Esophagus muscularis mucosa (tissue), 4 donors: Measurements from ENCODE around the gene STK39. TPM values are rescaled to one million over a fixed set of nuclear protein-coding genes. Genes with fewer than 3 reads are reported as not detected.

Experiments used
- DNase-seq: peaks from one replicate; pipeline ENCODE4 v3.0.0-alpha.2; 2017; ENCODE audit errors: extremely low spot score
- H3K27ac ChIP-seq, 4 donors: fragments of 200-600 bp; sonication (generic); replicated peaks in 1 of 4; 1 replicate in 3 of 4; 2 replicates in 1 of 4; pipeline ENCODE4 v1.5.1; 2016 to 2019; ENCODE audit warnings: mild to moderate bottlenecking in 1 of 4
- H3K27me3 ChIP-seq, 4 donors: fragments of 200-600 bp; sonication (generic); one replicate each; pipeline versions ENCODE4 v1.5.1 to v1.6.0; 2016 to 2019
- H3K36me3 ChIP-seq, 4 donors: fragments of 200-600 bp; sonication (generic); one replicate each; pipeline ENCODE4 v1.5.1; 2016 to 2019
- H3K4me1 ChIP-seq, 4 donors: fragments of 200-600 bp; sonication (generic); one replicate each; pipeline ENCODE4 v1.5.1; 2016 to 2019
- H3K4me3 ChIP-seq, 4 donors: fragments of 200-600 bp; sonication (generic); 1 replicate in 2 of 4; 2 replicates in 2 of 4; pipeline ENCODE4 v1.5.1; 2016 to 2019; ENCODE audit warnings: mild to moderate bottlenecking in 4 of 4, moderate library complexity in 1 of 4
- H3K9me3 ChIP-seq, 4 donors: fragments of 200-600 bp; sonication (generic); 1 replicate in 3 of 4; 2 replicates in 1 of 4; pipeline ENCODE4 v1.5.1; 2016 to 2019
- CTCF ChIP-seq, 3 experiments: fragments of 200-600 bp in 2 of 3; fragments of 450-650 bp in 1 of 3; sonication (generic) in 2 of 3; IDR thresholded peaks; one replicate each; pipeline ENCODE4 v1.5.1; 2017 to 2019; ENCODE audit warnings: antibody characterized with exemption in 3 of 3, mild to moderate bottlenecking in 2 of 3, moderate library complexity in 1 of 3
- EP300 ChIP-seq: sonication (generic); formaldehyde crosslinking; IDR thresholded peaks from one replicate; pipeline ENCODE4 v1.6.1; 2017; ENCODE audit warnings: antibody characterized with exemption
- POLR2A ChIP-seq: fragments of 450-650 bp; IDR thresholded peaks from one replicate; pipeline ENCODE4 v1.6.1; 2017; ENCODE audit warnings: antibody characterized with exemption, moderate library complexity, mild to moderate bottlenecking, low read depth
- POLR2AphosphoS5 ChIP-seq, 2 donors: sonication (generic); formaldehyde crosslinking; IDR thresholded peaks; one replicate each; pipeline ENCODE4 v1.6.1; 2017; ENCODE audit warnings: antibody characterized with exemption in 2 of 2
- WGBS: methylation state at CpG from one replicate; pipeline ENCODE4 v1.1.5; 2018; 5-methylcytosine and 5-hydroxymethylcytosine counted together
- intact Hi-C: fragments of 100-400 bp; cut with DNase I; formaldehyde crosslinking; loops from one replicate; pipeline ENCODE4 v1.15.1; 2023
- total RNA-seq, 4 donors: library from RNA; depleted of rRNA; stranded (reverse); fragments of >200 nt; gene quantifications; one replicate each; pipeline versions ENCODE4 v1.1.0 to v1.2.1, GENCODE V29; 2016

STK39 gene
- total RNA-seq, 4 donors from 2014 or later = 32.5 to 49.1 (median 41.5) TPM

- intact Hi-C loops = no loop called here
- Histone ChIP-seq H3K36me3 (peaks cover 0 to 3% (median 1%) of the 10 kb centered on the region in 4 donors), H3K4me1 (peaks cover 25 to 67% (median 39%) of the 10 kb centered on the region in 4 donors), H3K27me3 (no peaks in the 10 kb centered on the region), H3K4me3 (no peak overlapping the region), H3K9me3 (no peaks in the 10 kb centered on the region), H3K27ac (no peak overlapping the region)
- no peak for TF ChIP-seq POLR2AphosphoS5 (IDR thresholded peaks at IDR 0.05)
- TF ChIP-seq CTCF (IDR thresholded peaks at IDR 0.05) = no peak
- no peak for TF ChIP-seq POLR2A
- no peak for TF ChIP-seq EP300
- no peak for DNase-seq
- WGBS = 73% methylated on average over 4 of the region's 4 CpGs
Measured at GRCh38 chr2:168184681-168185513, 62.5 kb downstream of the STK39 start.

GRCh38 chr2:168183308-168183997 is 63.9 kb downstream of the STK39 start:
- DNase-seq = no peak
- 97% methylated on average over 4 of the region's 4 CpGs for WGBS
- no peak overlapping the region for H3K4me3 ChIP-seq
- no peak overlapping the region for H3K27ac ChIP-seq
- H3K36me3 ChIP-seq = peaks cover 0 to 3% (median 1%) of the 10 kb centered on the region in 4 donors
- H3K4me1 ChIP-seq = peaks cover 25 to 72% (median 49%) of the 10 kb centered on the region in 4 donors
- no peaks in the 10 kb centered on the region for H3K9me3 ChIP-seq
- intact Hi-C loops = no loop called here
- TF ChIP-seq CTCF (IDR thresholded peaks at IDR 0.05) (no peak), EP300 (no peak), POLR2AphosphoS5 (IDR thresholded peaks at IDR 0.05) (no peak)
- H3K27me3 ChIP-seq = no peaks in the 10 kb centered on the region

- TF ChIP-seq CTCF (IDR thresholded peaks at IDR 0.05) = no peak
- no peak for TF ChIP-seq POLR2AphosphoS5 (IDR thresholded peaks at IDR 0.05)
- TF ChIP-seq EP300 = no peak
- TF ChIP-seq POLR2A = no peak
- 95% methylated on average over 5 of the region's 5 CpGs for WGBS
Measured at GRCh38 chr2:168182550-168183249, 64.7 kb downstream of the STK39 start.

GRCh38 chr2:168181825-168182224 is 65.6 kb downstream of the STK39 start:
- Histone ChIP-seq H3K4me3 (no peak overlapping the region), H3K27me3 (no peaks in the 10 kb centered on the region), H3K36me3 (peaks cover 0 to 3% (median 1%) of the 10 kb centered on the region in 4 donors), H3K4me1 (peaks cover 20 to 74% (median 56%) of the 10 kb centered on the region in 4 donors), H3K9me3 (no peaks in the 10 kb centered on the region), H3K27ac (no peak overlapping the region)
- DNase-seq = no peak
- intact Hi-C loops = no loop called here
- 68% methylated on average over 4 of the region's 4 CpGs for WGBS
- TF ChIP-seq EP300 (no peak), POLR2A (no peak), CTCF (IDR thresholded peaks at IDR 0.05) (no peak), POLR2AphosphoS5 (IDR thresholded peaks at IDR 0.05) (no peak)

More at GRCh38 chr2:168182550-168183249, 64.7 kb downstream of the STK39 start:
- H3K27ac ChIP-seq = no peak overlapping the region
- H3K27me3 ChIP-seq = no peaks in the 10 kb centered on the region
- H3K4me3 ChIP-seq = no peak overlapping the region
- H3K9me3 ChIP-seq = no peaks in the 10 kb centered on the region
- H3K4me1 ChIP-seq = peaks cover 20 to 74% (median 54%) of the 10 kb centered on the region in 4 donors
- H3K36me3 ChIP-seq = peaks cover 0 to 3% (median 1%) of the 10 kb centered on the region in 4 donors
- intact Hi-C loops = no loop called here
- DNase-seq = no peak
